Effector memory CD8-positive, alpha-beta T cell (primary cell): ENCODE results near the gene PTPRD.

Experiments
- ATAC-seq: fragments of 150-1000 bp; cut with Tn5 transposase; replicated peaks from 2 replicates; pipeline ENCODE4 v1.10.0; 2021; ENCODE audit warnings: mild to moderate bottlenecking, moderate library complexity
- DNase-seq, 3 experiments: peaks; one replicate each; pipeline ENCODE4 v3.0.0; 2021
- H3K27ac Mint-ChIP-seq, 2 donors: one replicate each; pipeline ENCODE4 v1.8.0; 2022; ENCODE audit warnings: mild to moderate bottlenecking in 2 of 2, mixed read lengths in 2 of 2, moderate library complexity in 2 of 2
- H3K27me3 Mint-ChIP-seq, 2 donors: one replicate each; pipeline ENCODE4 v1.8.0; 2022; ENCODE audit warnings: mixed read lengths in 2 of 2
- H3K36me3 Mint-ChIP-seq: one replicate; pipeline ENCODE4 v1.8.0; 2022; ENCODE audit warnings: mild to moderate bottlenecking, moderate library complexity, mixed read lengths; ENCODE audit not compliant: insufficient read depth
- H3K4me1 Mint-ChIP-seq, 2 donors: one replicate each; pipeline ENCODE4 v1.8.0; 2022; ENCODE audit warnings: low read depth in 2 of 2, mixed read lengths in 2 of 2
- H3K4me3 Mint-ChIP-seq, 2 donors: one replicate each; pipeline ENCODE4 v1.8.0; 2022; ENCODE audit warnings: mild to moderate bottlenecking in 2 of 2, mixed read lengths in 2 of 2, moderate library complexity in 2 of 2
- H3K9me3 Mint-ChIP-seq, 2 donors: one replicate each; pipeline ENCODE4 v1.8.0; 2022; ENCODE audit warnings: mixed read lengths in 2 of 2

Gene PTPRD

DNA sequence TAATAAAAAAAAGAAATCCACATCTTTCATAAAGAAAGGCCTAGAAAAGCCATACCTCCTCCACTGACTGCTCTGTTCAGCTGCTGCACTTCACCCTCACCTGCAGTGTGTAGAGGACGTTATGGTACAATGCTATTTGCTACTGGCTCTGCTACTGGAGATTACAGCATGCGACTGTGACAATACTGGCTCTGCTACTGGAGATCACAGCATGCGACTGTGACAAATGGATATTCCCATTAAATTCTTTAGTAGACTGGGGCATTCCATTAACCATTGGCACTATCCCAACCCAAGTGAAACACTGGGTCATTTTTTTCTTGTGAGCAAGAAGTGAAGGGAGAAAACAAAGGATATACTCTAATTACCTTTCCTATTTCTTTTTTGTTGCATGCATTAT, 1749.7 kb downstream of the PTPRD start:
- no peaks in the 10 kb centered on the region for H3K36me3 Mint-ChIP-seq
- H3K4me1 Mint-ChIP-seq: peaks cover 0 to 2% of the 10 kb centered on the region in 2 donors
- H3K27me3 Mint-ChIP-seq: peaks cover 12 to 21% of the 10 kb centered on the region in 2 donors
- H3K9me3 Mint-ChIP-seq: peaks cover 0 to 2% of the 10 kb centered on the region in 2 donors
- DNase-seq (no peak), ATAC-seq (no peak)
- H3K27ac Mint-ChIP-seq: no peak overlapping the region
- no peak overlapping the region for H3K4me3 Mint-ChIP-seq

- H3K27ac Mint-ChIP-seq: no peak overlapping the region
- DNase-seq: no peak
- H3K4me1 Mint-ChIP-seq: peaks cover 2 to 6% of the 10 kb centered on the region in 2 donors
- no peak for ATAC-seq
- no peaks in the 10 kb centered on the region for H3K9me3 Mint-ChIP-seq
- no peaks in the 10 kb centered on the region for H3K36me3 Mint-ChIP-seq
- no peak overlapping the region for H3K4me3 Mint-ChIP-seq
- peaks cover 23 to 37% of the 10 kb centered on the region in 2 donors for H3K27me3 Mint-ChIP-seq
These were observed 1751.9 kb downstream of the PTPRD start for GRCh38 chr9:8860925-8861324.

DNA sequence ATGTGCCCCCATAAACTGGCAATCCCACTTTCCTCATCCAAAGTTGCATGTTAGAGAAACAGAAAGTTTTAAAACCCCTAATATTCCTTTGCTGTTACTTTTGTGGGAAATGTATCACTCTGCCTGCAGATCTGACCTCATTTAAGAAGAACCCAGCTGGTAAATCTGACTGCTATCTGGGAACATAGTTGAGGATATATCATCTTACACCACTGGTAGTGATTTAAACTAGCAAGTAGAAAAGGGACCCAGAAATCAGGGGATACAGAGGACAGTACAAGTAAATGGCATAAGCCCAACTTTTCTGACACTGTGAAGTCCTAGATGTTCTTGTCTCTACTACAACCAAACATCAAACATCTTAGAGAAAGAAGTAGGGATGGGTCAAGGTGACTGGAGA, 1752.7 kb downstream of the PTPRD start:
- Mint-ChIP-seq H3K4me3 (no peak overlapping the region), H3K9me3 (no peaks in the 10 kb centered on the region), H3K4me1 (peaks cover 2 to 6% of the 10 kb centered on the region in 2 donors), H3K27ac (no peak overlapping the region), H3K27me3 (peaks cover 23 to 46% of the 10 kb centered on the region in 2 donors), H3K36me3 (no peaks in the 10 kb centered on the region)
- no peak for DNase-seq
- ATAC-seq: no peak

DNA sequence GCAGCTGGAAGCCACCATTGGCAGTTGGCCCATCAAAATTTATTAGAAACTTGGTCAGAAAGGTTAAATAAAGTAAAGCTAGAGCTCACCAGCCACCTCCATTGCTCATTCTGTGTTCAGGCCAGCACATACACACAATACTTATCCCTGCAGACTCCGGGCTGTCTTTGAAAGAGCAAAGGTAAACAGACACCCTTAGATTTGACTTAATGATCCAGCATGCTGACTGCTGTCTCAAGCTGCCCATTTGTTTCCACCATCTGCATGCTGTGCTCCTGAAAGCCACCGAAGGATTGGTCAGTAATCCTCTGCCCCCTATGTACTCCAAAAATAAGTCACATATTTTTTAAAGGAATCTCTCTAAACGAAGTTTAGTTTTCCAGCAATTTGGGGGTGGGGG, 1753.4 kb downstream of the PTPRD start:
- DNase-seq: no peak
- H3K27me3 Mint-ChIP-seq: peaks cover 23 to 52% of the 10 kb centered on the region in 2 donors
- H3K9me3 Mint-ChIP-seq: no peaks in the 10 kb centered on the region
- ATAC-seq: no peak
- H3K4me1 Mint-ChIP-seq: peaks cover 2 to 6% of the 10 kb centered on the region in 2 donors
- H3K4me3 Mint-ChIP-seq: no peak overlapping the region
- no peak overlapping the region for H3K27ac Mint-ChIP-seq
- H3K36me3 Mint-ChIP-seq: no peaks in the 10 kb centered on the region

DNA sequence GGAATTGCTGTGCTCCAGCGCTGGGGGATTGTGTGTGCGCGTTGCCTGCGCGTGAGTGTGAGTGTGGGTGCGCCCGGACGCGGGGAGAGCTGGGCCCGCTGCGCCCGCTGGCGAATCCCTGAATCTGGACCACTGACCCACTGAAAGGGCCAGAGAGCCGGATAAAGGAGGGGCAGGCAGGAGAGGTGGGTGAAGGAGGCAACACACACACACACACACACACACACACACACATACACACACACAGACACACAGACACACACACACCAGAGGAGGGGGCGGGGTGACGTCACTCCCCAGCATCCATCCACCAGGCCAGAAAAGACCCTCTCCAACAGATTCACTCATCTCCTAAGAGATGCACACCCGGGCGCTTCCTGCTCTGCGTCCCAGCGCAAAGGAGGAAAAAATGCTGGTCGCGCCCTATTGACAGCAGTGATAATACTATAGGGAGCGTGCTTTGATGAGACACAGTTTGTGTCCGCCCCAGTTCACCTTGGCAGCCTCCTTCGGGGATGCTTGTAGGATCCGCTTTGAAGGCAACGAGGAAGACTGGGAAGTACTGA, 1754.1 kb downstream of the PTPRD start:
- Mint-ChIP-seq H3K27me3 (peaks cover 23 to 54% of the 10 kb centered on the region in 2 donors), H3K4me3 (peak overlapping the region; percentile 22 to 69), H3K36me3 (no peaks in the 10 kb centered on the region), H3K27ac (no peak overlapping the region), H3K9me3 (no peaks in the 10 kb centered on the region), H3K4me1 (peaks cover 2 to 6% of the 10 kb centered on the region in 2 donors)
- no peak for ATAC-seq
- no peak for DNase-seq

DNA sequence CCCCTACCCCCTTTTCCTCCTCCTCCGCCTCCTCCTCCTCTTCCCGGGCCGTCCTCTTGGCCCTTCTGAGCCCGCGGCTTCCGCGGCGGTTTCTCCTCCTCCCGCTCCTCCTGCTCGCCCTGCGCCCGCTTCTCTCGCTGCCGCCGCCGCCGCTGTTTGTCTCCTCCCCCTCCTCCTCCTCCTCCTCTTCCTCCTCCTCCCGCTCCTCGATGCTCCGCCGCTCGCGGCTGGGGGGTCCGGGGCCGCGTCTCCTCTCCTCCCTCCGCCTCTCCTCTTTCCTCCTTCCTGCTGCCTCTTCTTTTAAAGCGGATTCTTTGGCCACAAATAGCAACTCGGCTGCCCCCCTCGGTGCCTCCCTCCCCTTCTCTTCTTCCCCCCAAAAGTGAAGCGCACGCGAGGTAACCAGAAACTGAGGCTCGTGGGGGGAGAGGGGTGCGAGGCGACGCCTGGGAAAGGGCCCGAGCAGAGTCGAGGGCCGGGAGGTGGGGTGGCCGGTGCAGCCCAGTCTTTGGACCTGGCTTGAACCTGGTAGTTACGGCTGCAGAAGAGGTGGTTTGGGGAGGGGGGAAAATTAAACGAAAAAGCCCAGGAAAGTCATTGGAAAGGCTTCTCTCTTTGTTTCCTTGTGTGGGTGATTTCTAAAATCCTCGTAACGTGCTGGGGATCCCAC, 1754.7 kb downstream of the PTPRD start:
- peaks cover 23 to 54% of the 10 kb centered on the region in 2 donors for H3K27me3 Mint-ChIP-seq
- no peak overlapping the region for H3K27ac Mint-ChIP-seq
- no peaks in the 10 kb centered on the region for H3K36me3 Mint-ChIP-seq
- ATAC-seq: no peak
- no peaks in the 10 kb centered on the region for H3K9me3 Mint-ChIP-seq
- H3K4me1 Mint-ChIP-seq: peaks cover 2 to 6% of the 10 kb centered on the region in 2 donors
- peak overlapping the region; percentile 22 to 69 for H3K4me3 Mint-ChIP-seq
- DNase-seq: no peak

GRCh38 chr9:8857068-8857925, 1755.5 kb downstream of the PTPRD start:
- Mint-ChIP-seq H3K36me3 (no peaks in the 10 kb centered on the region), H3K27ac (no peak overlapping the region), H3K9me3 (no peaks in the 10 kb centered on the region), H3K27me3 (peaks cover 23 to 54% of the 10 kb centered on the region in 2 donors), H3K4me3 (peak overlapping the region in 1 of 2 donors; percentile 69), H3K4me1 (peaks cover 2 to 6% of the 10 kb centered on the region in 2 donors)
- DNase-seq (no peak), ATAC-seq (no peak)

DNA sequence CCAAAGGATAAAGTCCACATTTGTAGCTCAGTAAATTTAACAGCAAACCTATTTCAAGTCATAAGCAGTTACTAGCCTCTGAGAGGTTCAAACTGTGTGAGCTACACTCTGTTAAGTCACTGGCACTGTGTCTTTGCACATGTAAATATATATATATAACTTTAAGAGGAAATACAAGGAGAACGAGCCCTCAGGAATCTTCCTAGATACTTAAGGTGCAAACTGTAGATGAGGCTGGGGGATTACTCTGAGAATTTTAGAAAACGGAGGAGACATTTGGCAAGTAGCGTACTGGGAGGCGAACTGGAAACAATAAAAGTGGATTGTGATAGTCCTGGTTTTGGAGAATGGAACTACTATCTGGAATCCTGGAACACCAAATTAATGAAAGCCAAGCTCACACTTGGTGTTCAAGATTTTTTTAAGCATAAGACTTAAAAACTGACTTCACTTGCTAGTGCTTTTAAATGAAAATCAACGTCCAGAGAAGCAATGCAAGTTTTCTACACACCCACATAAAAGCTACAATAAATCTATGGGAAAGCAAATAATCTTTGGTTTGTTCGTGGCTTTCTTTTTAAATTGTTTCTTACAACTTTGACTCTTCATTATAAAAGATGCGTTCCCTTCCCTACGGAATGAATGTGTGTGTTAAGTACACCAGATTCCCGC, 1756.3 kb downstream of the PTPRD start:
- H3K9me3 Mint-ChIP-seq: no peaks in the 10 kb centered on the region
- H3K27ac Mint-ChIP-seq: no peak overlapping the region
- H3K4me3 Mint-ChIP-seq: peak overlapping the region in 1 of 2 donors; percentile 57
- peaks cover 23 to 54% of the 10 kb centered on the region in 2 donors for H3K27me3 Mint-ChIP-seq
- peaks cover 2 to 6% of the 10 kb centered on the region in 2 donors for H3K4me1 Mint-ChIP-seq
- no peak for ATAC-seq
- no peaks in the 10 kb centered on the region for H3K36me3 Mint-ChIP-seq
- no peak for DNase-seq

- Mint-ChIP-seq H3K9me3 (no peaks in the 10 kb centered on the region), H3K36me3 (no peaks in the 10 kb centered on the region), H3K4me1 (peaks cover 2 to 6% of the 10 kb centered on the region in 2 donors), H3K27ac (no peak overlapping the region), H3K27me3 (peaks cover 19 to 53% of the 10 kb centered on the region in 2 donors), H3K4me3 (no peak overlapping the region)
- ATAC-seq (no peak), DNase-seq (no peak)
These were observed 1757.8 kb downstream of the PTPRD start for GRCh38 chr9:8855046-8855445.

- H3K27me3 Mint-ChIP-seq: peaks cover 10 to 31% of the 10 kb centered on the region in 2 donors
- H3K4me1 Mint-ChIP-seq: peaks cover 0 to 6% of the 10 kb centered on the region in 2 donors
- DNase-seq (no peak), ATAC-seq (no peak)
- no peaks in the 10 kb centered on the region for H3K36me3 Mint-ChIP-seq
- no peak overlapping the region for H3K4me3 Mint-ChIP-seq
- no peak overlapping the region for H3K27ac Mint-ChIP-seq
- peaks cover 0 to 3% of the 10 kb centered on the region in 2 donors for H3K9me3 Mint-ChIP-seq
These were observed 1760.4 kb downstream of the PTPRD start for GRCh38 chr9:8852301-8852864.

DNA sequence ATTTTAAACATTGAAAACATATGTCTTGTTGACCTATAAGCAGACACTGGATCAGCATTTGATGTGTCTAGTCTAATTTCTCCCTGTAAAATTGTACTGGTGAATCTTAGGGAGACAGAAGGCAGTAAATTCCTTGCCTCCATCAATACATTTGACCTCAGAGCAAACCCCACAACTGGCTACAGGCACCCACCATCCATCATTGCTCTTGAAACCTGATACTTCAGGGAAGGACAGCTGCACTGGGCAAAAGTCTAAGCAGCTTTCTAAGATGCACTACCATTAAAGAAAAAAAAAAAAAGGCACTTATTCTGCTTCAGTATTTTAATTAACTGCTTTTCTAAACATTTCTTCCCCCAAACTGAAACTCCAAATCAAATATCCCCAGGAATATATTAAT, 1761.9 kb downstream of the PTPRD start:
- Mint-ChIP-seq H3K36me3 (no peaks in the 10 kb centered on the region), H3K27ac (no peak overlapping the region), H3K9me3 (peaks cover 0 to 3% of the 10 kb centered on the region in 2 donors), H3K4me1 (no peaks in the 10 kb centered on the region), H3K27me3 (peaks cover 0 to 17% of the 10 kb centered on the region in 2 donors), H3K4me3 (no peak overlapping the region)
- DNase-seq (no peak), ATAC-seq (no peak)

- Mint-ChIP-seq H3K36me3 (no peaks in the 10 kb centered on the region), H3K4me1 (no peaks in the 10 kb centered on the region), H3K27me3 (no peaks in the 10 kb centered on the region), H3K9me3 (peaks cover 0 to 6% of the 10 kb centered on the region in 2 donors), H3K27ac (no peak overlapping the region), H3K4me3 (no peak overlapping the region)
- ATAC-seq (no peak), DNase-seq (no peak)
These were observed 1767.0 kb downstream of the PTPRD start for GRCh38 chr9:8845808-8846207.

- H3K27ac Mint-ChIP-seq: no peak overlapping the region
- H3K4me1 Mint-ChIP-seq: no peaks in the 10 kb centered on the region
- no peak overlapping the region for H3K4me3 Mint-ChIP-seq
- no peaks in the 10 kb centered on the region for H3K27me3 Mint-ChIP-seq
- ATAC-seq (no peak), DNase-seq (no peak)
- peaks cover 0 to 7% of the 10 kb centered on the region in 2 donors for H3K9me3 Mint-ChIP-seq
- no peaks in the 10 kb centered on the region for H3K36me3 Mint-ChIP-seq
These were observed 1767.4 kb downstream of the PTPRD start for GRCh38 chr9:8845376-8845775.
